Dedifferentiated amniotic fluid mesenchymal stem cell (primary cell): ENCODE data around the gene C1QB.
"Not testable (repeated sequence)": the region's sequence is repeated elsewhere in the genome, so short reads cannot be mapped to it uniquely, and the experiment has no call there.

Source experiments
- DNase-seq: peaks from one replicate; pipeline ENCODE4 v3.0.0-alpha.2; 2016; ENCODE audit errors: extremely low spot score

The C1QB gene

DNA sequence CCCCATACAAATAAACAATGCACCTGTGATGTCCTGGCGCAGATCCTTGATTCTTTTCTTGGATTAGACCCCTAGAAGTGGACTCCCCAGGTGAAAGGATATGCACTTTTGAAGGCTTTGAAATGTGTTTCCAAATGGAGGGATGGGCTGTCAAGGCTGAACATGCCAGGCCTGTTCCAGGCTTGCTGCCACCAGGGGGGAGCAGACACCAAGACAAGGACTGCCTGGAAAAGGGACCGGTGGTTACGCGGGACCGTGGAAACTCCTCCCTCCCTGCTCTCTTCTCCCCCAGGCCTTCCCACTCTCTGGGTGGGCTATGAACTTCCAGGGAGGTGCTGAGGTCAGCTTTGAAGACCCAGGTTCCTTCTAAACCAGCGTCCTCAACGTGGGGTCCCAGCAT, 12.7 kb downstream of the C1QB start:
- no peak for DNase-seq

DNA sequence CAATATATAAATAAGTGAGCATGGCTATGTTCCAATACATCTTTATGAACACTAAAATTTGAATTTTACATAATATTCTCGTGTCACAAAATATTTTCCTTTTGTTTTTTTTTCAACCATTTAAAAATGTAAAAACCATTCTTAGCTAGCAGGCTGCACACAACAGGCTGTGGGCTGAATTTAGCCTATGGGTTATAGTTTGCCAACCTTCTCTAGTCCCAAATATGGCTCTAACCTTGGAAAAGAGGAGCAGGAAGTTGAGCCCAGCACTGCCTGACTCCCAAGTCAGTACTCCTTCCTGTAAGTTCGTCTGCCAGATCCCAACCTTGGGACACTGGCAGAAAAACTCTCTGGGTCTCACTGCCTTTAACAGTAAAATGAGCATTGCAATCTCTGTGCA, 13.4 kb downstream of the C1QB start:
- no peak for DNase-seq

DNA sequence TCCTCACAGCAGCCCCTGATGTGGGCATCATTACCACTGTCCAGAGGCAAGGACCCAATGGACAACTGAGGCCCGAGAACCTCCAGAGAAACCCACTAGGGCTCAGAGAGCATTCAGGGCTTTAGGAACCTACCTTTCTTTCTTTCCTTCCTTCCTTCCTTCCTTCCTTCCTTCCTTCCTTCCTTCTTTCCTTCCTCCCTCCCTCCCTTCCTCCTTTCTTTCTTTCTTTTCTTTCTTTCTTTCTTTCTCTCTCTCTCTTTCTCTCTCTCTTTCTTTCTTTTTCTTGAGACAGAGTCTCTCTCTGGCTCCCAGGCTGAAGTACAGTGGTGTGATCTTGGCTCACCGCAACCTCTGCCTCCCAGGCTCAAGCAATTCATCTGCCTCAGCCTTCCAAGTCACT, 15.8 kb downstream of the C1QB start:
- DNase-seq = not testable (repeated sequence)

DNA sequence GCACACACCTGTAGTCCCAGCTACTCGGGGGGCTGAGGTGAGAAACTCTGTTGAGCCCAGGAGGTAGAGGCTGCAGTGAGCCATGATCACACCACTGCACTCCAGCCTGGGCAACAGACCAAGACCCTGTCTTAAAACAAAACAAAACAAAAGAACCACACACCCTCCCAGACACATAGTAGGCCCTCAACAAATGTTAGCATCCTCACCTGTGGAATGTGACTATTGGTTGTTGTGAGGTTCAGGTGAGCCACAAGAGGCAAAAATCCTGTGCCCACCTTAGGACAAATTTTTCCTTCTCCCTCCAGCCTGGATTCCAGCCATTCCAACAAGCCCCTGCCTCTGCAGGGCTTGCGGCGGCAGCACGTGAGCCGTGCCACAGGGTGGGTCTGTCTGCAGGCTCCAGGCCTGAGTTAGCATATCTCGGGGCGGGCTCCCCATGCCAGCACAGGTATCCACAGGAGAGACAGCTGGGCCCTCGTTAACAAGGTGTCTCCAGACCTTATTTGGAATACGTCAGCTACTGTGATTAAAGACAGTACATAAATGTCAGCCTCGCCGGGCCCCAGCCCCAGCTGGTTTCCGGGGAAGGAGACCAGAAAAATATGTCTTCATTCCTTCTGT, 17.4 kb downstream of the C1QB start:
- no peak for DNase-seq

DNA sequence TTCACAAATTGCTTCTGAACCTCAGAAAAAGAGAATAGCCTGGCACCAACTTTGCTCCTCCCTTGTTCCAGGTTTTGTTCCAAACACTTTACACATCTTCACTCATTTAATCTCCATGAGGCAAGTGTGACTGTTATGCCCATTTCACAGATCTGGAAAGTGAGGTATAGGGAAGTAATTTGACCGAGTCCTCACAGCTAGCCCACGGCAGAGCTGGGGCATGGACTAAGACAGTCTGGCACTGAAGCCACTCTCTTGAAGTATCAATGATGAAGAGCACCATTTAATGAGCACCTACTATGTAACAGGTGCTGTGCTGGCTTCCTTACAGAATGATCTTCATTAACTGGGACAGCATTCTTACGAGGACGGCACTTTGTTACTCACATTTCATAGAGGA, 19.0 kb downstream of the C1QB start:
- DNase-seq = no peak

DNA sequence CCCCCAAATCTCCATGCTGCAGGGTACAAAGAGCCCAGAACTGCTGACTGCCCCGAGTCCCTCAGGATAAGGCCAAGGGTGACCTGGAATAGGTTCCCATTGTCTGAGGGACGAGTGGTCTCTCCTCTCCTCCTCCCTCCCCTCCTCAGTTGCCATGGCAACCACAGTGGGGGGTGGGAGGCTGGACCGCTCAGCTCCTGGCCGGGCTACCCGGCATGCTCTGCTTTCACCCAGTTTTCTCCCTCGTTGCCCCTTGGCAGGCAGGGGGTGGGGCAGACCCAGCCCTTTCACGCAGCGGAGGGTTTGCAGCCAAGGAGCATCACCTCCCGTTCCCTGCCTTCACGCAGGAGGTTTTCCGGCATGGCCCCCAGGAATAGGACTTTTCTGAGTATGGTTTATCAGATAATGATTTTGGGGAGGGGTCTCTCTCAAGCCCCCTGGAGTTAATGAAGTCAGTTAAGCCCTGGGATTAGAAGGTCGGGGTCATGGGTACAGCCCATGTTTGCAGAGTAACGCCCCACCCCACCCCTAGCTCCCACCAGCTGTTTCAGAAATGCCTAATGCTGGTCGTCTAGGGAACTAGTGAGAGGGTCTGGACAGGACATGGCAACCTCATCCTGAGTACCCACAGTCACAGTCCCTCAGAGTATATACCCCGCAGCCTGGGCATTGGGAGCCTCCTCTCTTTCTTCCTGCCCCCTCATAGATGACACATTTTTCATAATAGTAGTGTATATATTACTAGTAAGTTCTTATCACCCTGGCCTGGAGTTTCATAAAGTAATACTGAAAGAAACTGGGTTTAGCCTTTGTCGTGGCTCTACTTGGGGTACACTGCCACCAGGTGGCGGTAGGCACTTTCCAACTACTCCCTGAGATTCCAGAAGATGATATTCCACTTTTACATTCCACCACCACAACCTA, 20.7 kb downstream of the C1QB start:
- peak; percentile 48 for DNase-seq

DNA sequence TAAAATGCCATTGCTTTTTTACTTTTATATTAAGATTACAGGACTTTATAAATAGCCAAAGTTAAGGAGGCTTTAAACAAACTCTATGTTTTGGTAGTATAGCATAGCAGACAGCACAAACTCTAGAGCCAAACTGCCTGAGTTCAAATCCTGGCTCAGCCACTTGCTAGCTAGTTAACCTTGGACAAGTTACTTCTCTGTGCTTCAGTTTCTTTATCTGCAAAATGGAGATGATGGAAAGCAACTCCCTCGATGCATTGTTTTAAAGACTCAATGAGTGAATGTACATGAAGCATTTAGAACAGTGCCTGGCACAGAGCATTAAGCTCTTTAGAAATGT, 21.3 kb downstream of the C1QB start:
- DNase-seq = no peak

DNA sequence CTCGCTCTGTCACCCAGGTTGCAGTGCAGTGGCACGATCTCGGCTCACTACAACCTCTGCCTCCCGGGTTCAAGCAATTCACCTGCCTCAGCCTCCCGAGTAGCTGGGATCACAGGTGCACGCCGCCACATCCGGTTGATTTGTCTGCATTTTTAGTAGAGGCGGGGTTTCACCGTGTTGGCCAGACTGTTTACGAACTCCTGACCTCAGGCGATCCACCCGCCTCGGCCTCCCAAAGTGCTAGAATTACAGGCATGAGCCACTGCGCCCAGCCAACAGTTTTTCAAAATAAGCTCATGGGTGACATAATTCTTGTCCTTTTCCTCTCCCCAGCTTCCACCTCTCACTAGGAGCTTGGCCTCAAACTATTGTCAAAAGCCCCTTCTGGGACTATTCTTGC, 23.1 kb downstream of the C1QB start:
- not testable (repeated sequence) for DNase-seq

DNA sequence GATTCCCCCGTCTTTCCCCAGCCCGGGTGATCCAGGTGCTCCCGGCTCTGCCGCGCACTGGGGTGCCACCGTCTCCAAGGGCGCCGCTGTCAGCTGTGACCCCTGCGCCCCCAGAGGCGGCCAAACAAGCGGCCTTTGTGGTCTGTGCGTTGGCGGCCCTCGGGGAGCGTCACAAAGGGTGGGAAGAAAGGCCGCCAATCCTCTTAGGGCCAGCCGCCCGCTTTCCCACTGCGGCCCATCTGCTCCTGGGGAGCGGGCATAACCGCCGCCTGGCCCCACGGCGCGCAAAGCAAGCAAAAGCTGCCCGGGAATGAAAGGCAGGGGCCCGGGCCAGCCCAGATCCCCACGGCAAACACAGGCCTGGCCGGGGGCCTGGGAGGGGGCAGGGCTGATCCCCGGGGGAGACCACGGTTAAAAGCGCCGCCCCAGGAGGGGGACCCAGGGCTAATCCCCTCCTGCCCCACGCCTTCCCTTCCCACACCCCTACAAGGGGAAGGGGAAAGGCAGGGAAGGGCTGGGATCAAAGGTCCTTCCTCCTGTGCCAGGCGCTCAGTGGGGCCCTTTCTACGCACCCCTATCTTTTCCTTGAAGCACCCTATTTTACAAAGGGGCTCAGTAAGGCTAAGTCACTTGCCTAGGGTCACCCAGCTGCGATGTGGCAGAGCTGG, 24.0 kb downstream of the C1QB start:
- no peak for DNase-seq

DNA sequence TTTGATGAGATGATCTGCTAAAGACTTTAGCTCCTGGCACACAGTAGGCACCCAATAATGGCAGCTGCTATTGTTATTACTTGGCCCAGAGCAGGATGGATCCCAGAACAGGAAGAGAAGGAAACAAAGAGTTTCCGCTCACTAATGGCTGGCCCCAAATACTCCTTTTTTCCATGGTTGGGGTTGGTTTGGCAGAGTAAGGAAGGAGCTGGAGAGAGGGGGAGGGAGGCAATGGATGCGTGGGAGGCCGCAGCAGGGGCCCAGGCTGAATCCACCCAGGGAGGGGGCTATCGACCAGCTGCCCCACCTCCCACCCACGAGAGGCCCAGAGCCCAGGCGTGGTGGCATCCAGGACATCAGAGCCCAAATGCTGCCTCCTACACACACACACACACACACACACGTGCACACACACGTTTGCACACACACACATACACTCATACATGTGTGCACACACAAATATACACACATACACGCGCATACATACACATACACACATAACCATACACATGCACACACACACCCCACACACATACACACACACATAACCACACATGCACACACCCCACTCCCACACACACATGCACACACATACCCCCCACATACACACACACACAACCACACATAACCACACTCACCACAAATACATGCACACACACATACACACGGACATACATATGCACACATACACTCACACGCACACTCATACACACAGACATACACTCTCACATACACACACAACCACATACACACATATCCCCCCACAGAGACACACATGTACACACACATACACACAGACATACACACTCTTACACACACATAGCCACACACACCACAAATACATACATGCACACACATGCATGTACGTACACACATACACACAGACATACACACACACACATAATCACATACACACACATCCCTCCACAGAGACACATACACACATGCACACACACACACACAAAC, 25.2 kb downstream of the C1QB start:
- no peak for DNase-seq

DNA sequence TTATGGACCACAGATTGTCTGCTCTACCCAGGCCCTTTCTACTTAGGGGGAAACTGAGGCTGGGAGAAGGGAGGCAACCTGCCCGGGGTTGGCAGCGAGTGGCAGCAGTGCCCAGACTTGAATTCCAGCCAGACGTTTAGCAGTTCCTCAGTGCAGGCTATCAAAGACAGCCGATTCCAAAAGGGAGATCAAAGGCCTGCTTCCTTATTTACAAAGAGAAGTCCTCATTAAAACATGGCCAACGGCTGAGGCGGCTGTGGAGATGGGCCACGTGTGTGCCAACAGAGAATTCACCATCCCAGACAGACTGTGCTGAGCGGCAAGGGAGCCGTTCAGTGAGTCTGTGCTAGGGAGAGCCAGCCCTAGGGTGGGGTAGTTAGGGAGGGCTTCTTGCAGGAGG, 27.7 kb downstream of the C1QB start:
- DNase-seq = no peak

DNA sequence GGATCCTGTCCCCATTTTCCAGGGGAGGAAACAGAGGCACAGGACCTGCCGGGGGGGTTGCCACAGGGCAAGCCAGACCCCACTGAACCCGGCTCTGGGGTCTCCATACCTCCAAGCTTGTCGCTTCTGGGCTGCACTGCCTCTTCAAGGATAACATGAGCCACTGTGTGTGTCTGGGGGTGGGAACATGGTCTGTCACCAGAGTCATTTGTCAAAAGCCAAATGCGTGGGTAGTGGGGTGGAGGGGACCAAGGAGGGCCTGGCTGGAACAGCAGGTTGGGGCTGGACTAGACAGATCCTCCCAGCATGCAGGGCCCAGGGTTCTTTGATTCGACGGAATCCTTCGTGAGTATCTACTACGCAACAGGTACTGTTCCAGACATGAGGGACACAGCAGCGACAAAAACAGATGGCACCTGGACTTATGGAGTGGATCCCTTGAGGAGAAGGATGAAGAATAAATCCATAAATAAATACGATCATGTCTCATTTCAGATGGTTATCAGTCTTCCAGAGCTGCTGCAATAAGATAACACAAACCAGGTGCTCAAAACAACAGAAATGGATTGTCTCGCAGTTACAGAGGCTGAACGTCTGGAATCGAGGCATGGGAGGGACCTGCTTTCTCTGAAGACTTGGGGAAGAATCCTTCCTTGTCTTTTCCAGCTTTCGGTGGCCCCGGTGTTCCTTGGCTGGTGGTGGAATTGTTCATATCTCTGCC, 28.7 kb downstream of the C1QB start:
- no peak for DNase-seq

DNA sequence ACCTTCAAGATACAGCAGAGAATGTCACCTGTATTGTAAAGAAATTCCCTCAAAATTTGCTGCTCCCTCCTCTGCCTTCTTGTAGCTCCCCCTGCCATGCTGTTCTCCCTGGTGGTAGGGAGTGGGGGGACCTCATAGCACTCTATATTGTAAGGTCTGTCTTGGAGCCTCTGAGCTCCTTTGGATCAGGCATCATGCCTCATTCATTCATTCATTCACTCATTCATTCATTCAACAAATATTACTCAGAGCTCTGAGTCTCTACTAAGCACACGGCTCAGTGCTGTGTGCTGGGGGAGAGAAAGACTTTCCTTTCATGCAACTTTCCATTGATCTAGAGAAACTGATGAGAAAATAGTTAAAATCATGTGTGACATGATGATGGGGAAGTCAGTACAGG, 30.5 kb downstream of the C1QB start:
- DNase-seq = no peak

DNA sequence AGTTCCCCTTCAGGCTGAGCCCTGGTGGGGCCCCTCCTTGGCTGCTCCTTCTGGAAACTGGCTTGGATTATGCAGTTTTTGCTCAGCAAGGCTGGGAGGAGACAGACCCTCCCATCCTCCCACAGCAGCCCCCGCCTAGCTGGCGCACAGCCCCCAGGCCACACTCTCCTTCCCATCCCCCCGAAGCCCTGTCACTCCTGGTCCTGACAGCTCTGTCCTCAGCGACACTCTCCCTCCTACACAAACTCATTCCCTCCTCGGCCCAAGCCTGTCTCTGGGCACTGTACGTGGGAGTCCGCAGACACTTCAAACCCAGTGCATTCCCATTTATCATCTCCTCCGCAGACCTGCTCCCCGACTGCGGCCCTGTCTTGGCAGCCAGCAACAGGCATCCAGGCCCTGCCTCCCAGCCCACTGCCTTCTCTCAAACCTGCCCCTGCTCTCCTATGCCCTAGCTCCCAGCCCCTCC, 32.6 kb downstream of the C1QB start:
- DNase-seq = no peak

DNA sequence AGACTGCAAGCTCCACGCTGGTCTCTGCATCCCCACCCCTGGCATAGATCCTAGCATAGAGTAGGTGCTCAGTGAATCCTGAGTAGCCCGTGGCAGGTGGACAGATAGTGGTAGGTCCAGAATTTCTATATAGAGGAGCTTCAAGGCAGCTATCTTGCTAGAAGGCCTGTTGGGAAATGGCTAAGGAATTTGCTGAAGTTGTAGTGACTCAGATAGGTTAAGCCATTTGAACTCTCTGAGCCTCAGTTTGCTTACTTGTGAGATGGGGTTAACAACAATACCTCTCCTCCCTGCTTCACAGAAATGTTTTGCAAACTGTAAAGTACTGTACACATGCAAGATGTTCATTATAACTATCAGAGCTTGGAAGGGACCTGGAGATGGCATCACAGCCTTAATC, 34.2 kb downstream of the C1QB start:
- no peak for DNase-seq

DNA sequence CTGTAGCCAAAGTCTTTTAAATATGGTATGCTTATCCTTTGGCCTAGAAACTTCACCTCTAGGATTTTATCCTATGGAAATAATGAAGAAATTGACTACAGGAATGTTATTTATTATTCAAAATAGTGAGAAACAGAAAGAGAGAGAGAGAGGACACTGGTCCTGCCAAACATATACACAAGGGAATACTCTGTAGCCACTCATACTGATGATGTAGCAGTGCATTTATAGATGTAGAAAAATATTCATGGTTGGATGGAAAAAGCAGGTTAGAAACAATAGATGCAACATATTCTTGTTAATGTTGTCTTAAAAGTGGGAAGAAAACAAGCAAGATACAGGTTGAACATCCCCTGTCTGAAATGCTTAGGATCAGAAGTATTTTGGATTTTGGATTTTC, 35.4 kb downstream of the C1QB start:
- DNase-seq = no peak

DNA sequence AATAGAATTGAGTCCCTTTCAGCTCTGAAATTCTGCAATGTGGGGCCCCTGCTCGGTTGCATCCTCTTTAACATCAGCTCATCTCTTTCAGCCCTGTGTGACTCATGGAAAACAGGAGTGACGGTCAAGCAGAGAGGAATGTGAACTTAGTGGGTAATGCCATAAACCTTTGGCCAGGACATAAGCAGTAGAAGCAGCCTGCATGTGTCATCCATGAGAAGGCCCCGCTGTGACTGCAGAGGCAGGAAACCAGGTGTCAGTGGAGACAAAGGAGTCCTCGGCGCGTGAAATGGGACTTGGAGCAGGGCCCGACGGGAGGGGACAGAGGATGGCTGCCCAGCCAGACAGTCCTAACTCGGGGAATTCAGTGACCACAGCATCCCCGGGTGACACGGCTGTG, 36.5 kb downstream of the C1QB start:
- peak; percentile 40 for DNase-seq

DNA sequence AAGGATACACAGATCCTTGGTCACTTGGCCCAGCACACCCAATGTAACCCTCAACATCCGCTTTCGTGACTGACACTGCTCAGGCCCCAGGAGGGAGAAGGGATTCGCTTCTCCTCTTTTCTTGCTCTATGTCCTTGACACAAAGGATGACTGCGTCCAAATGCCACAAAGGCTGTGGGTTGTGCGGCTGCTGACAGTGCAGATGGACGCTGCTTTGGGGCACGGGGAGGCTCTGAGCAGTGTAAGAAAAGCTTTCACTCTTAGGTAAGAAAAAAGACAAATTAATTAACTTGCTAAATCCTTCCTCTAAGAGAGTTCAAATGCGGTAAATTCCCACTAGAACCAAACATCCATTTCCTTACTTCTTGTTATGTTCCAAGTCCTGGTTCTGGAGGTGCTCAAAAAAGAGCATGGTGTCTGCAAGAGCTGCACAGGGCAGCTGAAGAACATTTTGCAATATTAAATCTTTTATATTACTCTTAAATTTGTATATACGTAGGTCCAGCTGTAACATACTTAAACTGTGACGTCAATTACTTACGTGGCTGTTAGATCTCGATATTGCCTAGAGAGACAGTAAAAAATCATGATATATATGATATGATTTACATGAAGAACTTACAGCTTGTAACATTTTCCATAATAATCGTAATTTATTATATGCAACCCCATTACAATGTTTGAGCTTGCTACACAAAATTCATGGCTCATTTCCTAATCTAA, 38.2 kb downstream of the C1QB start:
- DNase-seq = no peak

DNA sequence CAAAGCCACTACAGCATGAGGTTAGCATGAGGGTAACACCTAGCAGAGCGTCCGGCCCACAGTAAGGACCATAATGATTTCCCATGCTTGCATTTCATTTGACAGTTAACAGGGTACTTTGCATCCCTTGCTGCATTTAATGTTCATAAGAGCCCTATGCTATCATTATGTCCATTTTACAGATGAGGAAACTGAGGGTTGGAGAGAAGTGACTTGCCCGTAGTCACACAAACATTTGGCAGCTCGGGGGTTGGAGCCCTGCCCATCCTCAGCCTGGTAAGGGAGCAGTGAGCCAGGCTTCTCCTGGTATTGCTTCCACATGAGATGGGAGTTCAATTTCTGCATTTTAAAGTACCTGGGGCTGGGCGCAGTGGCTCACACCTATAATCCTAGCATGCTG, 41.1 kb downstream of the C1QB start:
- DNase-seq = no peak

DNA sequence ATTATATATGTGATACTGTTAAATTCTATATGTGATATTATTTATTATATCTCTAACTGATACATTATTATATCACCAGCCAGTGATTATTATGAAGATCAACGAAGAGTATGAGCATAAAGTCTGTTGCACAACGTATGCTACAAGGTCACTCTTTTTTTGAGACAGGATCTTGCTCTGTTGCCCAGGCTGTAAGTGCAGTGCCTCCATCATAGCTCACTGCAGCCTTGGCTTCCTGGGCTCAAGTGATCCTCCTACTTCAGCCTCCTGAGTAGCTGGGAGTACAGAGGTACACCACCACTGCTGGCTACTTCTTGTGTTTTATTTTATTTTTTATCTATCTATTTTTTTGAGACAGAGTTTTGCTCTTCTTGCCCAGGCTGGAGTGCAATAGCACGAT, 43.6 kb downstream of the C1QB start:
- no peak for DNase-seq
